GM18526 (cell line): ENCODE measurements around the gene ACIN1.
A peak's percentile ranks its signal among the peaks of the same experiment; 100 is the strongest.

Source experiments
- POLR2A ChIP-seq: IDR thresholded peaks from 3 replicates; pipeline ENCODE4 v1.6.1; 2011; ENCODE audit not compliant: insufficient read length; ENCODE audit errors: extremely low read depth

ACIN1 gene, protein sequence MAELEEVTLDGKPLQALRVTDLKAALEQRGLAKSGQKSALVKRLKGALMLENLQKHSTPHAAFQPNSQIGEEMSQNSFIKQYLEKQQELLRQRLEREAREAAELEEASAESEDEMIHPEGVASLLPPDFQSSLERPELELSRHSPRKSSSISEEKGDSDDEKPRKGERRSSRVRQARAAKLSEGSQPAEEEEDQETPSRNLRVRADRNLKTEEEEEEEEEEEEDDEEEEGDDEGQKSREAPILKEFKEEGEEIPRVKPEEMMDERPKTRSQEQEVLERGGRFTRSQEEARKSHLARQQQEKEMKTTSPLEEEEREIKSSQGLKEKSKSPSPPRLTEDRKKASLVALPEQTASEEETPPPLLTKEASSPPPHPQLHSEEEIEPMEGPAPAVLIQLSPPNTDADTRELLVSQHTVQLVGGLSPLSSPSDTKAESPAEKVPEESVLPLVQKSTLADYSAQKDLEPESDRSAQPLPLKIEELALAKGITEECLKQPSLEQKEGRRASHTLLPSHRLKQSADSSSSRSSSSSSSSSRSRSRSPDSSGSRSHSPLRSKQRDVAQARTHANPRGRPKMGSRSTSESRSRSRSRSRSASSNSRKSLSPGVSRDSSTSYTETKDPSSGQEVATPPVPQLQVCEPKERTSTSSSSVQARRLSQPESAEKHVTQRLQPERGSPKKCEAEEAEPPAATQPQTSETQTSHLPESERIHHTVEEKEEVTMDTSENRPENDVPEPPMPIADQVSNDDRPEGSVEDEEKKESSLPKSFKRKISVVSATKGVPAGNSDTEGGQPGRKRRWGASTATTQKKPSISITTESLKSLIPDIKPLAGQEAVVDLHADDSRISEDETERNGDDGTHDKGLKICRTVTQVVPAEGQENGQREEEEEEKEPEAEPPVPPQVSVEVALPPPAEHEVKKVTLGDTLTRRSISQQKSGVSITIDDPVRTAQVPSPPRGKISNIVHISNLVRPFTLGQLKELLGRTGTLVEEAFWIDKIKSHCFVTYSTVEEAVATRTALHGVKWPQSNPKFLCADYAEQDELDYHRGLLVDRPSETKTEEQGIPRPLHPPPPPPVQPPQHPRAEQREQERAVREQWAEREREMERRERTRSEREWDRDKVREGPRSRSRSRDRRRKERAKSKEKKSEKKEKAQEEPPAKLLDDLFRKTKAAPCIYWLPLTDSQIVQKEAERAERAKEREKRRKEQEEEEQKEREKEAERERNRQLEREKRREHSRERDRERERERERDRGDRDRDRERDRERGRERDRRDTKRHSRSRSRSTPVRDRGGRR

DNA sequence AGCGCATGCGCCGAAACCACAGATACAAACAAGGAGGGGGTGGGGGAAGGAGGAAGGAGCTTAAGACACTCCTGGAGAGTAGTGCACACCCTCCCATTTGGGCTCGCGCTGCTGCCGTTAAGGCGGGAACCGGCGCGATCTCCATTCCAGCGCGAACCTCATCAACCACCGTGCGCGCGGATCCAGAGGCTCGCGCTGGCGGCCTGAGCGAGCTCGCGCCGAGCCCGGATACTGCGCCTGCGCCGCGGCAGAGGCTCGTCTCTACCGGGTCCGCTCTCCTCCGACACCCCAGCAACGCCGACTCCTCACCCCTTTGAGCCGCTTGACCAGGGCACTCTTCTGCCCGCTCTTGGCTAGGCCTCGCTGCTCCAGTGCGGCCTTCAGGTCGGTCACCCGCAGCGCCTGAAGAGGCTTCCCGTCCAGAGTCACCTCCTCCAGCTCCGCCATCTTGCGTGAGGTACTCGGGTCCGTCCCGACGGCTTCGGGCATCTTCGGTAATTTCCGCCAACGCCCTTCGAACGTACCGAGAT lies at the start of gene ACIN1:
ACIN1 (minus strand) TSS at position 471 of the 530 bp plus-strand sequence; CDS start at position 447, 24 bp downstream.
- TF ChIP-seq POLR2A, result peak; percentile 81

DNA sequence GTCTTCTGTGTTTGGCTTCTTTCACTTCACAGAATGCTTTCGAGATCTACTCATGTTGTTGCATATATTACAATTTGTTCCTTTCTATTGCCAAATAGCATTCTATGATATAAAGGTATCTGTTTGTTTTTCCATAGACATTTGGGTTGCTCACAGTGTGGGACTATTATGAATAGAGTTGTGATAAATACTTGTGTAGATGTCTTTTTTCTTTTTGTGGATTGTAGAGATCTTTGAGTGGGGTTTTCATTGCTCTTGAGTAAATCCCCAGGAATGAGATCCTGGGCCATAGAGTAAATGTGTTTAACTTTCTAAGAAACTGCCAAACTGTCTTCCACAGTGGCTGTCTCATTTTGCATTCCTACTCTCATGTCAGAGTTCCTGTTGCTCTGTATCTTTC lies 49.0 kb upstream of the ACIN1 start:
- no peak for TF ChIP-seq POLR2A

DNA sequence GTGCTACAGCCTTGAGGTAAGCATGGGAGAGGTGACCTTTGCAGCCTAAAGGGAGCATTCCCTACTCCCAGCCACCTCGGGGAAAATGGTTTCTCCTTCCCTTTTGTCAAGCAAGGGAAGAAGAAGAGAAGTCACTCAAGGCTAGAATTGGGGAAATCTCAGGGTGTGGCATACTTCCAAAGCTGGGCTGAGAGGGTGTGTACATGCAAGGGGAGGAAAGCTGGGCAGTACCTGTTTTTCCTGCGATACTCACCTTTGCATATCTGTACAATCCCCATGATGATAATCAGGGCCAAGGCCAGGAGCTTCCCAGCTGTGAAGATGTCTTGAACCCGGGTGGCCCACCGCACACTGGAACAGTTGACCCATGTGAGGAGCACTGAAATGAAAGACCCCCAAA lies 47.9 kb upstream of the ACIN1 start:
- no peak for TF ChIP-seq POLR2A

DNA sequence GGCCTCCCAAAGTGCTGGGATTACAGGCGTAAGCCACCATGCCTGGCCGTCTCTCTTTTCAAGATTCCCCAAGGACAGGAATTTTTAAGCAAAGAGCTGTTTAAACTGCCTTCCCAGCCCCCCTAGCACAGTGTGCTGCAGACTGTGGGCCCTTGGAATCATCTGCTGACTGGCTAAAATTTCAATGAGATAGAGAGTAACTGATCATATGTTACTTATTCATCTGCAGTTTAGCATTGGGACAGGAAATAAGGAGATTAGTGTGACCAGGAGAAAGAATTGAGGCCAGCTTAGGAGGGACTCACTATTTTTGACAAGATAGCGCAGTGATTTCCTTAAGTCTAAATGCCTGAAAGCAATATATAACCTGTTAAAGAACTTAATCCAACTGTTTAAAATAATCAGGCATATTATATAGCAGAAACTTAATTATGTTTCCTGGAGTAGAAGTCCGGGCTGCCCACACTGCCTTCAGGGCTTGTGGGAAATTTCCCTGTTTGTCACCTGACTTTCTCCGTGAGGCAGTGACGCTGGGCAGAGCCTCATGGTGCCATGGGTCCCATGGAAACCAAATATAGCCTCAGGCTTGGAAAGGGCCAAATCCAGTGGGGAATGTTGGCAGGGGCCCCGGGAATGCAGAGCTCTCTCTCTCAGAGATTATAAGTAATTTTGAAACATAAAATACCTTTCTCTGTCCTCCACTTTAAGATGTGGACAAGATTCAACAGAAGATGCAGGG lies 46.9 kb upstream of the ACIN1 start:
- TF ChIP-seq POLR2A, result no peak

DNA sequence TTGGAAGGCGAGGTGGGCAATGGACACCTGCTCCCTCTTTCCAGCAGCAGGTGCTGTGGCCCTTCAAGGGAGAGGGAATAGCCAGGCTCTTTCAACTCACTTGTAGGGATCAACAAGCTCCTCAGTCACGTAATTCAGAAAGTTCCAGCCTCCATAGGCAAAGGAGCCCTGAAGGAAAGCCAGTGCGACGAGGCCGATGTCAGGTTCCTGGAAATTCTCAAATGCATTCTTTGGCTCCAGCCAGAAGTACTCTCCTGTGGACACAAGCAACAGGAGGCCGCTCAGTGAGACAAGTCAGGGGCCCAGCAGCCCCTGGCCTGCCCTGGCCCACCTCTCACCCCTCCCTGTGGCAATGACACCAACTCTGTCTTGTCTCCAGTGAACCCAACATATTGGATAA lies 45.4 kb upstream of the ACIN1 start:
- no peak for TF ChIP-seq POLR2A

GRCh38 chr14:23139874-23140273 lies 44.9 kb upstream of the ACIN1 start:
- TF ChIP-seq POLR2A, result no peak

DNA sequence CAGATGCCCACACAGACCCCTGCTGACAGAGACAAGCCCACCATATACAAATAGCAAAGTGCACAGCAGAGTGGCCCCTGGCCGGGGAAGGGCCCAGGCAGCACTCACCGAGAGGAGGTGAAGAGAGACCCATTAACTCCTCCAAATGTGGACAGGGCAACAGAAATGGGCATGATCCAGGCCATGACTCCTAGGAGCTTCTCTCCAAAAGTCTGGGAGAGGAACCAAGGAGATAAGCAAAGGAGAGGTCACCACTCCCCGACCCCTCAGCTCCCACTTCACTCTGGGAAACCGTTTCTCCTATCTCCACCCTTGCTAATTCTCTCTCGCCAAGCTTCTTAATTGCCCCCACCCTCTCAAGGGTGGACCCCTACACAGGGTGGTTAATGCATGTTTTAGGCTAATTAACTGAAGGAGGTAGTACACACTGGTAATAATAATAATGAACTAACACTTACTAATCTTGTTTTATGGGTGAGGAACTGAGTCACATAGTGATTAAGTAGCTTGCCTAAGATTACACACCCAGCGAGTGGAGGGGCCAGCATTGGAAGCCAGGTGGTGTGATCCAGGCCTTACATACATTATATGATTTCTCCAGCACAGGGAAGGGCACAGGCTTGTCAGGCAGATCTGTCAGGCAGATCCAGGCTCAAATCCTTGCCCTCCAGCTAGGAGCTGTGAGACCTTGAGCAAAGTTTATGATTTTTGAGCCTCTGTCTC lies 43.0 kb upstream of the ACIN1 start:
- TF ChIP-seq POLR2A, result no peak

- TF ChIP-seq POLR2A, result no peak
Observed at GRCh38 chr14:23137192-23137812, 42.4 kb upstream of the ACIN1 start.

GRCh38 chr14:23136566-23137133 lies 41.7 kb upstream of the ACIN1 start:
- no peak for TF ChIP-seq POLR2A

GRCh38 chr14:23132970-23133369 lies 38.0 kb upstream of the ACIN1 start:
- TF ChIP-seq POLR2A, result no peak

GRCh38 chr14:23131482-23131881 lies 36.5 kb upstream of the ACIN1 start:
- TF ChIP-seq POLR2A, result no peak

DNA sequence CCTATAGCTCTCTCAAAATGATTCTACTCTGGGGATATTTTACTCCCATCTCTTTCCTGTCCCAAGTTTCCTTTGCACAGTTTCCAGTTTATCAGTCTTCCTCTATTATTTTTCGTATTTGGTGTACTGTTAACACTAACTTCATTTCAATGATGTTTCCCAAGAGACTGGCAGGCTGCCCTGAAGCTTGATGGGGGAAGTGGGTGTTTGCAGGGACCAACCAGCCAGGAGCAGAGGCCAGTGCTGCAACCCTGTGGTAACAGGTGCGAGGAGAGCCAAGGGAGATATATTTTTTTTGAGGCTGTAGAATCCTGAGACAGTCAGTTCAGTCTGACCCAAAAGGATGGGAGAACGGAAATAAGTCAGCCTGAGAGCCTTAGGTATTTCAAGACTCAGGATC lies 35.9 kb upstream of the ACIN1 start:
- TF ChIP-seq POLR2A, result no peak

- no peak for TF ChIP-seq POLR2A
Observed at GRCh38 chr14:23129759-23130316, 34.9 kb upstream of the ACIN1 start.
